SK-N-SH (cell line): Measurements from ENCODE around the gene FRAS1. TPM values are rescaled to one million over a fixed set of nuclear protein-coding genes. Genes with fewer than 3 reads are reported as not detected.

Source experiments
- CTCF ChIA-PET: fragments of 300-600, 350-600 bp; formaldehyde crosslinking; extraction: SDS; loops from one replicate; lab custom pipeline; 2021; lab: Yijun Ruan, JAX
- POLR2A ChIA-PET: fragments of 350-600 bp; sonication (Branson Sonifier 250); formaldehyde crosslinking; extraction: SDS; loops from one replicate; lab custom pipeline; 2020; ENCODE audit warnings: antibody characterized with exemption, inconsistent platforms; lab: Yijun Ruan, JAX
- DNase-seq: peaks from one replicate; pipeline ENCODE4 v3.0.0; 2012
- H2AFZ ChIP-seq: fragments of 200-600 bp; sonication (generic); 2 replicates; pipeline ENCODE4 v1.8.1; 2016; ENCODE audit warnings: antibody characterized with exemption, mild to moderate bottlenecking, low read depth
- H3F3A ChIP-seq: fragments of 200-600 bp; sonication (generic); replicated peaks from 2 replicates; pipeline ENCODE3; 2016; ENCODE audit warnings: antibody characterized with exemption, mild to moderate bottlenecking; ENCODE audit not compliant: insufficient read depth
- H3K27ac ChIP-seq, 2 experiments: fragments of 200-500 bp in 1 of 2; fragments of 200-600 bp in 1 of 2; sonication (Bioruptor generic) in 1 of 2; sonication (generic), shearing (Covaris generic) in 1 of 2; 2 replicates each; pipeline versions ENCODE4 v1.5.1 to v1.6.1; 2014 to 2016; ENCODE audit warnings: low read depth in 2 of 2, inconsistent platforms in 1 of 2, low read length in 1 of 2, mild to moderate bottlenecking in 1 of 2, mixed read lengths in 1 of 2
- H3K27me3 ChIP-seq: fragments of 200-600 bp; sonication (generic), shearing (Covaris generic); 2 replicates; pipeline ENCODE4 v1.6.1; 2016; ENCODE audit warnings: mixed run types; ENCODE audit not compliant: insufficient read depth
- H3K36me3 ChIP-seq, 2 experiments: fragments of 200-500 bp in 1 of 2; fragments of 200-600 bp in 1 of 2; sonication (Bioruptor generic) in 1 of 2; sonication (generic) in 1 of 2; replicated peaks in 1 of 2; 2 replicates each; pipeline versions ENCODE3 to v1.5.1; 2014 to 2016; ENCODE audit warnings: low read length in 1 of 2, mild to moderate bottlenecking in 1 of 2; ENCODE audit not compliant: insufficient read depth in 2 of 2, control insufficient read depth in 1 of 2
- H3K4me1 ChIP-seq, 2 experiments: fragments of 200-500 bp in 1 of 2; fragments of 200-600 bp in 1 of 2; sonication (Bioruptor generic) in 1 of 2; sonication (generic), shearing (Covaris generic) in 1 of 2; 2 replicates each; pipeline versions ENCODE4 v1.5.1 to v1.6.1; 2014 to 2016; ENCODE audit warnings: low read depth in 1 of 2, low read length in 1 of 2, mixed run types in 1 of 2; ENCODE audit not compliant: insufficient read depth in 2 of 2, control insufficient read depth in 1 of 2
- H3K4me2 ChIP-seq: fragments of 200-600 bp; sonication (generic), shearing (Covaris generic); 2 replicates; pipeline ENCODE4 v1.6.1; 2017; ENCODE audit warnings: mixed run types
- H3K4me3 ChIP-seq, 2 experiments: fragments of 200-500 bp in 1 of 2; fragments of 200-600 bp in 1 of 2; sonication (Bioruptor generic) in 1 of 2; sonication (generic), shearing (Covaris generic) in 1 of 2; 2 replicates each; pipeline versions ENCODE4 v1.5.1 to v1.8.1; 2014 to 2016; ENCODE audit warnings: low read depth in 2 of 2, inconsistent platforms in 1 of 2, low read length in 1 of 2, mild to moderate bottlenecking in 1 of 2, mixed read lengths in 1 of 2, moderate library complexity in 1 of 2
- H3K79me2 ChIP-seq: fragments of 200-600 bp; sonication (generic); 2 replicates; pipeline ENCODE4 v1.8.1; 2017; ENCODE audit warnings: mild to moderate bottlenecking; ENCODE audit not compliant: insufficient read depth
- H3K9ac ChIP-seq: fragments of 200-600 bp; sonication (generic); 2 replicates; pipeline ENCODE4 v1.6.1; 2017; ENCODE audit warnings: mixed run types
- H3K9me2 ChIP-seq: fragments of 200-600 bp; sonication (generic); 2 replicates; pipeline ENCODE4 v1.6.1; 2017; ENCODE audit warnings: mixed run types
- H3K9me3 ChIP-seq: fragments of 200-600 bp; sonication (generic); 2 replicates; pipeline ENCODE4 v1.6.1; 2017; ENCODE audit warnings: mixed run types, mild to moderate bottlenecking, moderate library complexity
- H4K20me1 ChIP-seq: fragments of 200-600 bp; sonication (generic); 2 replicates; pipeline ENCODE4 v1.6.1; 2017; ENCODE audit warnings: mild to moderate bottlenecking, mixed run types; ENCODE audit not compliant: insufficient read depth
- FOSL2 ChIP-seq: IDR thresholded peaks from 2 replicates; pipeline ENCODE4 v1.4.0; 2012; ENCODE audit warnings: low read depth, mild to moderate bottlenecking, moderate library complexity, borderline replicate concordance
- FOXJ3 ChIP-seq: sonication (generic); formaldehyde crosslinking; IDR thresholded peaks from 2 replicates; pipeline ENCODE4 v1.5.1; 2020; ENCODE audit warnings: mild to moderate bottlenecking, missing genetic modification reagents
- GABPA ChIP-seq: IDR thresholded peaks from 2 replicates; pipeline ENCODE4 v1.4.0; 2012; ENCODE audit warnings: low read depth, mild to moderate bottlenecking
- NRF1 ChIP-seq: IDR thresholded peaks from 2 replicates; pipeline ENCODE4 v1.6.1; 2012; ENCODE audit warnings: low read depth, mild to moderate bottlenecking, low read length
- POLR2AphosphoS5 ChIP-seq: IDR thresholded peaks from 2 replicates; pipeline ENCODE4 v1.6.1; 2012; ENCODE audit warnings: low read depth, low read length
- RCOR1 ChIP-seq: fragments of 150-350 bp; IDR thresholded peaks from 2 replicates; pipeline ENCODE4 v1.6.1; 2017; ENCODE audit warnings: antibody characterized with exemption, low read length
- RFX5 ChIP-seq: IDR thresholded peaks from 2 replicates; pipeline ENCODE4 v1.6.1; 2012; ENCODE audit warnings: mild to moderate bottlenecking, improper control_type of control experiment, low read length
- RXRA ChIP-seq: IDR thresholded peaks from 2 replicates; pipeline ENCODE4 v1.4.0; 2012; ENCODE audit warnings: low read depth, mild to moderate bottlenecking, borderline replicate concordance
- TAF1 ChIP-seq: IDR thresholded peaks from 2 replicates; pipeline ENCODE4 v1.6.1; 2012; ENCODE audit warnings: low read depth, mild to moderate bottlenecking, low read length, moderate library complexity, borderline replicate concordance
- TCF12 ChIP-seq: IDR thresholded peaks from 2 replicates; pipeline ENCODE4 v1.4.0; 2012
- TEAD4 ChIP-seq: IDR thresholded peaks from 2 replicates; pipeline ENCODE4 v1.4.0; 2012; ENCODE audit warnings: mild to moderate bottlenecking, borderline replicate concordance; ENCODE audit not compliant: insufficient read depth
- WGBS: methylation state at CpG from one replicate; pipeline ENCODE4 v1.1.6; 2017; ENCODE audit warnings: low lambda C conversion rate; 5-methylcytosine and 5-hydroxymethylcytosine counted together
- polyA plus RNA-seq, 3 experiments: library from polyadenylated mRNA; depleted of rRNA; stranded (reverse); fragments of >200 nt; gene quantifications; 2 replicates each; pipeline ENCODE4 v1.2.3, GENCODE V29; 2012
- TF ChIP-seq, protein P1 (sequence below): fragments of 200-600 bp; sonication (generic); IDR thresholded peaks from 2 replicates; pipeline ENCODE4 v1.6.1; 2017; ENCODE audit warnings: antibody characterized with exemption, mild to moderate bottlenecking, moderate library complexity
- TF ChIP-seq, protein P2 (sequence below): fragments of 150-350 bp; IDR thresholded peaks from 2 replicates; pipeline ENCODE4 v1.6.1; 2016; ENCODE audit warnings: mild to moderate bottlenecking, low read depth, low read length
- TF ChIP-seq, protein P3 (sequence below): fragments of 150-350 bp; IDR thresholded peaks from 2 replicates; pipeline ENCODE4 v1.6.1; 2017; ENCODE audit warnings: antibody characterized with exemption, low read length, low read depth, borderline replicate concordance
- TF ChIP-seq, protein P4 (sequence below): IDR thresholded peaks from 2 replicates; pipeline ENCODE4; 2012

The FRAS1 gene
- polyA plus RNA-seq, 1 of the 3 experiments (the other 2 are of a cell fraction): 8.3 TPM

DNA sequence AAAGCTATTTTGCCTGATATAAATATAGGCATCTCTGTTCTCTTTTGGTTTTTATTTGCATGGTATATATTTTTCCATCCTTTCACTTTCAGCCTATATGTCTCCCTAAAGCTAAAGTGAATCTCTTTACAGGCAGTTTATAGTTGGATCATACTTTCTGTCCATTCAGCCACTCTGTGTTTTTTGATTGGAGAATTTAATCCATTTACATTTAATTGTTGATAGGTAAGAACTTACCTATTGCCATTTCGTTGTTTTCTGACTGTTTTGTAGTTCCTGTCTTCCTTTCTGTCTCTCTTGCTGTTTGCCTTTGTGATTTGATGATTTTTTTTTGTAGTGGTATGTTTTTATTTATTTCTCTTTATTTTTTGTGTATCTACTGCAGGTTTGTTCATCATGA is 338.5 kb downstream of the FRAS1 start:
- Histone ChIP-seq H3K36me3 (peaks cover 6 to 8% of the 10 kb centered on the region in 2 experiments), H3K9ac (no peak overlapping the region), H4K20me1 (no peaks in the 10 kb centered on the region), H2AFZ (no peak overlapping the region), H3K4me1 (no peaks in the 10 kb centered on the region), H3K4me2 (no peak overlapping the region), H3K4me3 (no peak overlapping the region), H3K27me3 (no peaks in the 10 kb centered on the region), H3K9me3 (peaks cover 12% of the 10 kb centered on the region; the same call in 1 of the 2 replicates)
- DNase-seq: no peak
- POLR2A ChIA-PET: no interaction called here
- CTCF ChIA-PET: no interaction called here
- TF ChIP-seq RXRA: no peak
- TF ChIP-seq, protein P1, sequence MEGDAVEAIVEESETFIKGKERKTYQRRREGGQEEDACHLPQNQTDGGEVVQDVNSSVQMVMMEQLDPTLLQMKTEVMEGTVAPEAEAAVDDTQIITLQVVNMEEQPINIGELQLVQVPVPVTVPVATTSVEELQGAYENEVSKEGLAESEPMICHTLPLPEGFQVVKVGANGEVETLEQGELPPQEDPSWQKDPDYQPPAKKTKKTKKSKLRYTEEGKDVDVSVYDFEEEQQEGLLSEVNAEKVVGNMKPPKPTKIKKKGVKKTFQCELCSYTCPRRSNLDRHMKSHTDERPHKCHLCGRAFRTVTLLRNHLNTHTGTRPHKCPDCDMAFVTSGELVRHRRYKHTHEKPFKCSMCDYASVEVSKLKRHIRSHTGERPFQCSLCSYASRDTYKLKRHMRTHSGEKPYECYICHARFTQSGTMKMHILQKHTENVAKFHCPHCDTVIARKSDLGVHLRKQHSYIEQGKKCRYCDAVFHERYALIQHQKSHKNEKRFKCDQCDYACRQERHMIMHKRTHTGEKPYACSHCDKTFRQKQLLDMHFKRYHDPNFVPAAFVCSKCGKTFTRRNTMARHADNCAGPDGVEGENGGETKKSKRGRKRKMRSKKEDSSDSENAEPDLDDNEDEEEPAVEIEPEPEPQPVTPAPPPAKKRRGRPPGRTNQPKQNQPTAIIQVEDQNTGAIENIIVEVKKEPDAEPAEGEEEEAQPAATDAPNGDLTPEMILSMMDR: no peak
- TF ChIP-seq RCOR1: no peak
- TF ChIP-seq, protein P2, sequence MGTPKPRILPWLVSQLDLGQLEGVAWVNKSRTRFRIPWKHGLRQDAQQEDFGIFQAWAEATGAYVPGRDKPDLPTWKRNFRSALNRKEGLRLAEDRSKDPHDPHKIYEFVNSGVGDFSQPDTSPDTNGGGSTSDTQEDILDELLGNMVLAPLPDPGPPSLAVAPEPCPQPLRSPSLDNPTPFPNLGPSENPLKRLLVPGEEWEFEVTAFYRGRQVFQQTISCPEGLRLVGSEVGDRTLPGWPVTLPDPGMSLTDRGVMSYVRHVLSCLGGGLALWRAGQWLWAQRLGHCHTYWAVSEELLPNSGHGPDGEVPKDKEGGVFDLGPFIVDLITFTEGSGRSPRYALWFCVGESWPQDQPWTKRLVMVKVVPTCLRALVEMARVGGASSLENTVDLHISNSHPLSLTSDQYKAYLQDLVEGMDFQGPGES: no peak
- no peak for TF ChIP-seq POLR2AphosphoS5
- no peak for TF ChIP-seq FOSL2
- TF ChIP-seq GABPA: no peak
- TF ChIP-seq NRF1: no peak
- no peak for TF ChIP-seq FOXJ3
- no peak for TF ChIP-seq TAF1
- TF ChIP-seq, protein P3, sequence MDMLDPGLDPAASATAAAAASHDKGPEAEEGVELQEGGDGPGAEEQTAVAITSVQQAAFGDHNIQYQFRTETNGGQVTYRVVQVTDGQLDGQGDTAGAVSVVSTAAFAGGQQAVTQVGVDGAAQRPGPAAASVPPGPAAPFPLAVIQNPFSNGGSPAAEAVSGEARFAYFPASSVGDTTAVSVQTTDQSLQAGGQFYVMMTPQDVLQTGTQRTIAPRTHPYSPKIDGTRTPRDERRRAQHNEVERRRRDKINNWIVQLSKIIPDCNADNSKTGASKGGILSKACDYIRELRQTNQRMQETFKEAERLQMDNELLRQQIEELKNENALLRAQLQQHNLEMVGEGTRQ: no peak
- TF ChIP-seq RFX5: no peak
- no peak for TF ChIP-seq TCF12
- TF ChIP-seq TEAD4: no peak
- TF ChIP-seq, protein P4, sequence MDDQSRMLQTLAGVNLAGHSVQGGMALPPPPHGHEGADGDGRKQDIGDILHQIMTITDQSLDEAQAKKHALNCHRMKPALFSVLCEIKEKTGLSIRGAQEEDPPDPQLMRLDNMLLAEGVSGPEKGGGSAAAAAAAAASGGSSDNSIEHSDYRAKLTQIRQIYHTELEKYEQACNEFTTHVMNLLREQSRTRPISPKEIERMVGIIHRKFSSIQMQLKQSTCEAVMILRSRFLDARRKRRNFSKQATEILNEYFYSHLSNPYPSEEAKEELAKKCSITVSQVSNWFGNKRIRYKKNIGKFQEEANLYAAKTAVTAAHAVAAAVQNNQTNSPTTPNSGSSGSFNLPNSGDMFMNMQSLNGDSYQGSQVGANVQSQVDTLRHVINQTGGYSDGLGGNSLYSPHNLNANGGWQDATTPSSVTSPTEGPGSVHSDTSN: no peak
- TF ChIP-seq, all 33 proteins: peak for 0
- no peaks in the 10 kb centered on the region for H3K79me2 ChIP-seq
- H3K27ac ChIP-seq: no peak overlapping the region
- 18% methylated on average over 1 of the region's 1 CpG for WGBS
- H3K9me2 ChIP-seq: no peaks in the 10 kb centered on the region
- no peaks in the 10 kb centered on the region for H3F3A ChIP-seq
